Type B pancreatic cell (in vitro differentiated cells): ENCODE data around the gene SLC2A9. TPM values are rescaled to one million over a fixed set of nuclear protein-coding genes. Genes with fewer than 3 reads are reported as not detected.
"Not testable (repeated sequence)": the region's sequence is repeated elsewhere in the genome, so short reads cannot be mapped to it uniquely, and the experiment has no call there.

Experiments
- DNase-seq: peaks from one replicate; pipeline ENCODE4 v3.0.0; 2021; ENCODE audit warnings: mixed read lengths; ENCODE audit not compliant: unreplicated experiment; ENCODE audit errors: extremely low spot score
- H3K27ac Mint-ChIP-seq: 2 replicates; pipeline ENCODE4 v1.8.0; 2021; ENCODE audit warnings: mild to moderate bottlenecking, mixed read lengths
- H3K27me3 Mint-ChIP-seq: 2 replicates; pipeline ENCODE4 v1.8.0; 2021; ENCODE audit warnings: mixed read lengths
- H3K36me3 Mint-ChIP-seq: 2 replicates; pipeline ENCODE4 v1.8.0; 2021; ENCODE audit warnings: mixed read lengths
- H3K4me1 Mint-ChIP-seq: one replicate; pipeline ENCODE4 v1.8.0; 2021; ENCODE audit warnings: mixed read lengths; ENCODE audit not compliant: unreplicated experiment
- H3K4me3 Mint-ChIP-seq: 2 replicates; pipeline ENCODE4 v1.8.0; 2021; ENCODE audit warnings: mild to moderate bottlenecking, mixed read lengths
- H3K9me3 Mint-ChIP-seq: 2 replicates; pipeline ENCODE4 v1.8.0; 2021; ENCODE audit warnings: mixed read lengths
- CTCF ChIP-seq: fragments of 200-600 bp; sonication (generic); conservative IDR thresholded peaks from 2 replicates; pipeline ENCODE4 v1.5.0; 2021; ENCODE audit warnings: antibody characterized with exemption, mild to moderate bottlenecking
- total RNA-seq: library from RNA; stranded (reverse); gene quantifications from 2 replicates; pipeline ENCODE4 v1.2.1, GENCODE V29; 2021; ENCODE audit warnings: low replicate concordance

The SLC2A9 gene
- total RNA-seq, 1 donor from 2014 or later = 2.5 TPM

GRCh38 chr4:9983211-9983610 is 38.1 kb downstream of the SLC2A9 start:
- no peaks in the 10 kb centered on the region for H3K4me1 Mint-ChIP-seq
- no peak overlapping the region for H3K27ac Mint-ChIP-seq
- peaks cover 12% of the 10 kb centered on the region for H3K27me3 Mint-ChIP-seq
- H3K9me3 Mint-ChIP-seq = peaks cover 20% of the 10 kb centered on the region
- H3K4me3 Mint-ChIP-seq = no peak overlapping the region
- no peak for DNase-seq
- no peak for TF ChIP-seq CTCF
- peaks cover 4% of the 10 kb centered on the region for H3K36me3 Mint-ChIP-seq

- not testable (repeated sequence) for DNase-seq, H3K27ac Mint-ChIP-seq, H3K4me3 Mint-ChIP-seq, H3K36me3 Mint-ChIP-seq, H3K4me1 Mint-ChIP-seq
- peaks cover 12% of the 10 kb centered on the region for H3K27me3 Mint-ChIP-seq
- peaks cover 20% of the 10 kb centered on the region for H3K9me3 Mint-ChIP-seq
Observed at GRCh38 chr4:9981899-9982298, 39.4 kb downstream of the SLC2A9 start.

- peaks cover 12% of the 10 kb centered on the region for H3K27me3 Mint-ChIP-seq
- TF ChIP-seq CTCF = no peak
- peaks cover 19% of the 10 kb centered on the region for H3K9me3 Mint-ChIP-seq
Observed at GRCh38 chr4:9980898-9981297, 40.4 kb downstream of the SLC2A9 start.

GRCh38 chr4:9979101-9979701 is 42.1 kb downstream of the SLC2A9 start:
- DNase-seq = no peak
- Mint-ChIP-seq H3K36me3 (peaks cover 4% of the 10 kb centered on the region), H3K27ac (no peak overlapping the region), H3K9me3 (peaks cover 7% of the 10 kb centered on the region), H3K4me3 (no peak overlapping the region), H3K27me3 (peaks cover 12% of the 10 kb centered on the region), H3K4me1 (no peaks in the 10 kb centered on the region)
- no peak for TF ChIP-seq CTCF

More at GRCh38 chr4:9980898-9981297, 40.4 kb downstream of the SLC2A9 start:
- no peaks in the 10 kb centered on the region for H3K4me1 Mint-ChIP-seq
- peaks cover 4% of the 10 kb centered on the region for H3K36me3 Mint-ChIP-seq
- no peak for DNase-seq
- no peak overlapping the region for H3K27ac Mint-ChIP-seq
- H3K4me3 Mint-ChIP-seq = no peak overlapping the region

- peaks cover 7% of the 10 kb centered on the region for H3K9me3 Mint-ChIP-seq
- no peak for TF ChIP-seq CTCF
- peaks cover 12% of the 10 kb centered on the region for H3K27me3 Mint-ChIP-seq
- no peak overlapping the region for H3K27ac Mint-ChIP-seq
- peaks cover 4% of the 10 kb centered on the region for H3K36me3 Mint-ChIP-seq
- no peak overlapping the region for H3K4me3 Mint-ChIP-seq
- no peaks in the 10 kb centered on the region for H3K4me1 Mint-ChIP-seq
- no peak for DNase-seq
Observed at GRCh38 chr4:9977518-9978031, 43.7 kb downstream of the SLC2A9 start.

- H3K4me3 Mint-ChIP-seq = no peak overlapping the region
- peaks cover 7% of the 10 kb centered on the region for H3K9me3 Mint-ChIP-seq
- H3K27me3 Mint-ChIP-seq = peaks cover 12% of the 10 kb centered on the region
- DNase-seq = no peak
- no peak overlapping the region for H3K27ac Mint-ChIP-seq
- H3K36me3 Mint-ChIP-seq = peaks cover 4% of the 10 kb centered on the region
- no peak for TF ChIP-seq CTCF
- H3K4me1 Mint-ChIP-seq = no peaks in the 10 kb centered on the region
Observed at GRCh38 chr4:9976781-9977180, 44.5 kb downstream of the SLC2A9 start.
